GM12875 (cell line): ENCODE measurements around the gene NDC80.

Experiments
- H3K4me3 ChIP-seq: one replicate; pipeline ENCODE4 v1.5.1; 2011; ENCODE audit warnings: low read depth, low read length, control low read depth
- TF ChIP-seq, protein P1 (sequence below): IDR thresholded peaks from 2 replicates; pipeline ENCODE4 v1.5.1; 2011; ENCODE audit warnings: low read depth, mild to moderate bottlenecking, control low read depth, inconsistent platforms, low read length, moderate library complexity, borderline replicate concordance; ENCODE audit not compliant: insufficient read depth

Gene NDC80

DNA sequence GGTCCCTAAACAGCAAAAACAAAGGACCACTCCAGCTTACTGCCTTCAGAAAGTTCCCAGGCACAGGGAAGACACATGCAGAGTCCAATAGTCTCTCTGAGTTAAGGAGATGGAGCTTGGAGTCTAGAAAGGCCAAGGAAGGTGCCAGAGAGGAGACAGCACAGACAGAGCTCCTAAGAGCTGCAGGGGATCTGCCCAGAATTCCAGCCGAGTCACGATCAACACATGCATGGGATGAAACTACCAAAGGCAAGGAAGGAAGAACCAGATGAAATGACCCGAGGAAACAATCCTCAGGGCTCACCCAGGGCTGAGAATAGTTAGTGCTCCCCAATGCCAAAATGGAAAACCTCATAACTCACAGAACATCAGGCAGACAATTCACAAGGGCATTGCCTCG is 15.5 kb upstream of the NDC80 start:
- TF ChIP-seq, protein P1, sequence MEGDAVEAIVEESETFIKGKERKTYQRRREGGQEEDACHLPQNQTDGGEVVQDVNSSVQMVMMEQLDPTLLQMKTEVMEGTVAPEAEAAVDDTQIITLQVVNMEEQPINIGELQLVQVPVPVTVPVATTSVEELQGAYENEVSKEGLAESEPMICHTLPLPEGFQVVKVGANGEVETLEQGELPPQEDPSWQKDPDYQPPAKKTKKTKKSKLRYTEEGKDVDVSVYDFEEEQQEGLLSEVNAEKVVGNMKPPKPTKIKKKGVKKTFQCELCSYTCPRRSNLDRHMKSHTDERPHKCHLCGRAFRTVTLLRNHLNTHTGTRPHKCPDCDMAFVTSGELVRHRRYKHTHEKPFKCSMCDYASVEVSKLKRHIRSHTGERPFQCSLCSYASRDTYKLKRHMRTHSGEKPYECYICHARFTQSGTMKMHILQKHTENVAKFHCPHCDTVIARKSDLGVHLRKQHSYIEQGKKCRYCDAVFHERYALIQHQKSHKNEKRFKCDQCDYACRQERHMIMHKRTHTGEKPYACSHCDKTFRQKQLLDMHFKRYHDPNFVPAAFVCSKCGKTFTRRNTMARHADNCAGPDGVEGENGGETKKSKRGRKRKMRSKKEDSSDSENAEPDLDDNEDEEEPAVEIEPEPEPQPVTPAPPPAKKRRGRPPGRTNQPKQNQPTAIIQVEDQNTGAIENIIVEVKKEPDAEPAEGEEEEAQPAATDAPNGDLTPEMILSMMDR = no peak

DNA sequence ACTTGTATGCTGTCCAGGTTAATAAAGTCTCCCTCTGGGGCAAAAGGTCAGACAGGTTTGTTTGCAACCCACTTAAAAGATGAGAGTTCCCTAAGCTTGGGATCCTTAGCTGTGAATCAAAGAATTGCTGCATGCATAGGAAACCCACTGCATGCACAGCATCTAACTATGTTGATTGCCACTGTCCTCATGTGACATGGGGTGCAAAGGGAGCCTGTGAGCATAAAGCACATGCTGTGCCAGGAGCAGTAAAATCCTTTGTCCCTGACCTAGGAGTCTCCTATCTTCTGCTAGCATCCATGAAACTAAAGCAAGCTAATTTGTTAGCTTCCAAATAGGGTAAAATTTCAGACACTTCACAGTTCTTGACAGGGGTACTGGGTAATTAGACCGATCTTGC is 13.8 kb upstream of the NDC80 start:
- TF ChIP-seq, protein P1 = no peak
- no peak overlapping the region for H3K4me3 ChIP-seq

More for the DNA sequence above, 15.5 kb upstream of the NDC80 start:
- H3K4me3 ChIP-seq = no peak overlapping the region

DNA sequence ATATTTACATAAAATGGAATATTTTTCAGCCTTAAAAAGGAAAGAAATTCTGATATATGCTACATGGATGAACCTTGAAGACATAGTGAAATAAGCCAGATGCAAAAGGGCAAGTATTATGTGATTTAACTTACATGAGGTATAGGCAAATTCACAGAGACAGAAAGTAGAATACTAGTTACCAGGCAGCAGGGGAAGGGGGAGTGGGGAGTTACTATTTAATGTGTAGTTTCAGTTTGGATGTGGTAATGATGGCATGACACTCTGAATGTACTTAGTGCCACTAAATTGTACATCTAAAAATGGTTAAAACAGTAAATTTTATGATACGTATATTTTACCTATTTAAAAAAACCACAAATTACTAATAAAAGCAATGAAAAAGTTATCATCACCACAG is 12.1 kb upstream of the NDC80 start:
- TF ChIP-seq, protein P1 = no peak
- no peak overlapping the region for H3K4me3 ChIP-seq

DNA sequence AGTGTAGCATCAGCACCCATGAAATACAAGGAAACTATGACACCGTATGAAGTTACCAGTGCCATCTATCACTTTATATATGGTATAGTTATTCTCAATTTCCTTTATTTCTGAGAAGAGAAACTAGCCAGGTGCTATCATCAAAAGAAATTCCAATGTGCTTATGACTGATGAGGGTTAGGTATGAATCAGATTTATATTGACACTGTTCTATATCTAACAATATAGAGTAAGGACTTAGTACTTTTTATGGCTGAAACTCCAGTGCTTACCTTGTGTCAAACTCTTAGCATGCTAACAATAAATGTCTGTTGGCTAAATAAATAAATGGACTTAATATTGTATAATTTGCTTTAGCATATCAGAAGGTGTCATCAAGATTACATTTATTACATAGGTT is 7.0 kb upstream of the NDC80 start:
- TF ChIP-seq, protein P1 = no peak
- H3K4me3 ChIP-seq = no peak overlapping the region

DNA sequence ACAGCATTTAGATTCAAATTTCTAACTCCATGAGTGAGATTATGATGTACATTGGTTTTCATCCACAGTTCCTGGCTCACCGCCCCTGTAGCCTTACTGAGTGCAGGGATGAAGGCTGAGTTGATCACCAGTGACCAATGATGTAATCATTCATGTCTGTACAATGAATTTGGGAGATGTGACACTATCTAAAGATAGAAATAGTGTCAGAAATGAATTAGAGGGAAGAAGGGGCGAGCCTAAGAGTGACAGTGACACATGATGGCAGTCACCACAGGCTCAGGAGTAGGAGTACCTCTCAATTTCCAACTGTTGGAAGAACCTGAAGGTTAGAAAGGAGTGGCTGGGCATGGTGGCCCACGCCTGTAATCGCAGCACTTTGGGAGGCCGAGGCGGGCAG is 3.2 kb upstream of the NDC80 start:
- TF ChIP-seq, protein P1 = no peak
- no peak overlapping the region for H3K4me3 ChIP-seq

DNA sequence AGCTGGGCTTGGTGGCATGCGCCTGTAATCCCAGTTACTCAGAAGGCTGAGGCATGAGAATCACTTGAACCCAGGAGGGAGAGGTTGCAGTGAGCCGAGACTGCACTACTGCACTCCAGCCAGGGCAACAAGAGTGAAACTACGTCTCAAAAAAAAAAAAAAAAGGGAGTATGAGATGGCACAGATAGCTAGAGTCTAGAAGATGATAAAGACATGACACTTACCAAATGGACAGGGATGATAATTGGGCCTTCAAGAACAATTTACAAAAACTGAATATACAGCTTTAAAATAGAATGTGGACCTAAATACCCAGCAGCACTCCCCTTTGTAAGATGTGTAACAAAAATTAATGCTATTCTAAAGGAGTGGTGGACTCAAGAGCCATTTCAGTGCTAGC is 2.8 kb upstream of the NDC80 start:
- H3K4me3 ChIP-seq = no peak overlapping the region
- TF ChIP-seq, protein P1 = no peak

DNA sequence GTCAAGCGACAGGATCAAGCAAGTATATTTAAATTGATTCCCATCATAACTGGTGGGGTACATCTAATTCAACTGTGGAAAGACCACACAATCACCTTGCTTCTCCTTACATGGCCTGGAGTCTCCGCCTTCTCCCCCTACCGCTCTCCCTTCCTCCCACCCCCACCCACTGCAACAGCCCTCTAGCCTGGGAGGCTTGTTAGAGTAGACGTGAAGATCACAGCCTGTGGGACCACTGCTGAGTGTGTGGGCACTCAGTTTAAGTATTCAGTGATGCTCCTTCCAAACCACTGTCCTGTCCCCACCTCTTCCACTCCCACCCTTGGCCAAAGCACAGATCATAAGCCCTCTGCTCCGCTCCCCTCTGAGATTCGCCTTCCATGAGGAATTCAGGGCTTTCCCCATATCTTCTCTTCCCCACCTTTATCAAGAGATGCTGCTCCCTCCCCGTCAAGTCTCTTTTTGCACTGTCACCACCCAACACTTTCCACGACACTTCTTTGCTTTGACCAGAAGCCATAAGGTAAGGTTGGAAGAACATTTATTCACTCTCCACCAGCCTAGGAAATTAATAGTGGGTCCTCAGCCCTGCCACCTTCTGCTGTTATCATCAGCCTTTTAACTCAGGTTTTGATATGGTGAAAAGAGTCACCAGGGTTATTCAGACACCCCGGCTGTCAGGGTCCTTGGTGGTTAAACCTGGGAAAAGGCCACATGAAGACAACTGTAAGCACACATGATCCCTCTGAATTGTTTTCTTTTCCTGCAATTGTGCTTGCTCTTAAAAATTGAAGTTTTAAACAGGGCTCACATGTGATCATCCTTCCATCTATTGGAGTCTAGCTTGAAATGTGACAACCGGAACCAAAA is 1.8 kb upstream of the NDC80 start:
- TF ChIP-seq, protein P1 = no peak
- no peak overlapping the region for H3K4me3 ChIP-seq
